BJ (cell line): ENCODE measurements around the gene TMEM217. TPM values are rescaled to one million over a fixed set of nuclear protein-coding genes. Genes with fewer than 3 reads are reported as not detected.
"Not testable (repeated sequence)": the region's sequence is repeated elsewhere in the genome, so short reads cannot be mapped to it uniquely, and the experiment has no call there.

Experiments used
- CTCF ChIA-PET: fragments of 350-600 bp; formaldehyde crosslinking; extraction: SDS; loops from one replicate; lab custom pipeline; 2021; ENCODE audit warnings: antibody characterized with exemption, inconsistent platforms; lab: Yijun Ruan, JAX
- POLR2A ChIA-PET: fragments of 300-600 bp; sonication (Branson Sonifier 250); formaldehyde crosslinking; extraction: SDS; loops from one replicate; lab custom pipeline; 2021; ENCODE audit warnings: antibody characterized with exemption; lab: Charles Lee
- DNase-seq: peaks from one replicate; pipeline ENCODE4 v3.0.0-alpha.2; 2011; ENCODE audit warnings: low read depth
- H3K27me3 ChIP-seq: 2 replicates; pipeline ENCODE4 v1.6.0; 2011; ENCODE audit warnings: low read length; ENCODE audit not compliant: control insufficient read depth, insufficient read depth
- H3K36me3 ChIP-seq: 2 replicates; pipeline ENCODE4 v1.5.1; 2011; ENCODE audit warnings: low read length; ENCODE audit not compliant: control insufficient read depth, insufficient read depth
- H3K4me3 ChIP-seq: 2 replicates; pipeline ENCODE4 v1.5.1; 2011; ENCODE audit warnings: low read depth, mild to moderate bottlenecking, control low read depth, low read length
- polyA plus RNA-seq: library from polyadenylated mRNA; depleted of rRNA; stranded (reverse); fragments of >200 nt; gene quantifications from 2 replicates; pipeline ENCODE4 v1.2.3, GENCODE V29; 2011
- TF ChIP-seq, protein P1 (sequence below): IDR thresholded peaks from 2 replicates; pipeline ENCODE4 v1.5.1; 2011; ENCODE audit warnings: low read depth, mild to moderate bottlenecking, control low read depth, inconsistent platforms, low read length, moderate library complexity; ENCODE audit not compliant: insufficient read depth

The TMEM217 gene
- polyA plus RNA-seq, 1 experiment, result 2.3 TPM

DNA sequence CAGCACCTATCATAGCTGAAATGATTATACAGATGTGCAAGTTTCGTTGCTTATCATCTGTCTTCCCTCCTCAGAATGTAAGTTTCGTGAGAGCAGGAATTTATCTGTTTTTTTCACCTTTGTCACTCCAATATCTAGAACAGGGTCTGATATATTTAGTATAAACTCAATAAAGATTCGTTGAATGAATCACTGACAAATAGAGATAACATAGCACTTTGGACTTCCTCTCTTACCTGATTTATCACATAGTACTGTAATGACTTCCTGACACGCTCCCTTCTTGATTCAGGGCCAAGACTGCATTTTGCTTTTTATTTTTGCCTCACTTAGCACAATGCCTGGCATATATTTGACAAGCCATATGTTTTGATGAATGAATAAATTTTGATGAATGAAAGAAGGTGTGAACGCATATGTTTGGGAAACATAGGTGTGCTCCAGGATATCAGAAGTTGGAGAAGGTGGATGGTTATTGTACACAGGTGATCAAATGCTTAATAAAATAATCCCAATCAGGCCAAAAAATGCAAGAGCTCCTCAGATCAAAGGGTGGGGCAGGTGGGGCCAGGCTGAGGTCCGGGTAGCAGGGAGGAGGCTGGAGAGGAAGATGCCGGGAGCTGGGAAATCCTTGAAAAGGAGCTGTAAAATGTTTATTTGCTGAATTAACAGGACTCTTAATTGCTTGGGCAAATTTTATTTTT is 55.0 kb downstream of the TMEM217 start:
- no peak overlapping the region for H3K4me3 ChIP-seq
- POLR2A ChIA-PET, result no interaction called here
- TF ChIP-seq, protein P1, sequence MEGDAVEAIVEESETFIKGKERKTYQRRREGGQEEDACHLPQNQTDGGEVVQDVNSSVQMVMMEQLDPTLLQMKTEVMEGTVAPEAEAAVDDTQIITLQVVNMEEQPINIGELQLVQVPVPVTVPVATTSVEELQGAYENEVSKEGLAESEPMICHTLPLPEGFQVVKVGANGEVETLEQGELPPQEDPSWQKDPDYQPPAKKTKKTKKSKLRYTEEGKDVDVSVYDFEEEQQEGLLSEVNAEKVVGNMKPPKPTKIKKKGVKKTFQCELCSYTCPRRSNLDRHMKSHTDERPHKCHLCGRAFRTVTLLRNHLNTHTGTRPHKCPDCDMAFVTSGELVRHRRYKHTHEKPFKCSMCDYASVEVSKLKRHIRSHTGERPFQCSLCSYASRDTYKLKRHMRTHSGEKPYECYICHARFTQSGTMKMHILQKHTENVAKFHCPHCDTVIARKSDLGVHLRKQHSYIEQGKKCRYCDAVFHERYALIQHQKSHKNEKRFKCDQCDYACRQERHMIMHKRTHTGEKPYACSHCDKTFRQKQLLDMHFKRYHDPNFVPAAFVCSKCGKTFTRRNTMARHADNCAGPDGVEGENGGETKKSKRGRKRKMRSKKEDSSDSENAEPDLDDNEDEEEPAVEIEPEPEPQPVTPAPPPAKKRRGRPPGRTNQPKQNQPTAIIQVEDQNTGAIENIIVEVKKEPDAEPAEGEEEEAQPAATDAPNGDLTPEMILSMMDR, result no peak
- DNase-seq, result no peak
- H3K36me3 ChIP-seq, result no peaks in the 10 kb centered on the region
- H3K27me3 ChIP-seq, result peaks cover 10% of the 10 kb centered on the region
- CTCF ChIA-PET, result interaction anchor here (0.8 to 15.6 kb wide), 3 partner anchors 151 to 181 kb away, joined by 3 to 588 read pairs (median 3); no protein-coding TSS in a partner anchor

DNA sequence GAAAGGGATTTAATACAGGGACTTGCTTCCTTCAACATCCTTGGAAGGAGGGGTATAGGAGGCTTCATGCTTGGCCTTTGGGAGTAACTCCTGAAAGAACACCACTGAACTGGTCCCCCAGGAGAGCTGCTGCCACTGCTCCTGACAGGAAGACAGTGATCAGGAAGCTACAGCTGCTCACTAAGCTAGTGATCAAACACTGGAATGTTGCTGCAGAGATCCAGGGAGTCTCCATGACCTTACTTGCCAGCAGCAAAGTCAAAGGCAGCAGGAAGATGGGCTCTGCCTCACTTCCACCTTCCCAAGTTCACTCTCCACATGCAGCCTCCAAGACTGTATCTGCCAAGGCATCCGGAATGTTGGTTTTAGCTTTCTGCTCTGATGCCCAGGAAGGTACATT is 56.2 kb downstream of the TMEM217 start:
- no peaks in the 10 kb centered on the region for H3K36me3 ChIP-seq
- TF ChIP-seq, protein P1, result no peak
- POLR2A ChIA-PET, result no interaction called here
- DNase-seq, result no peak
- H3K27me3 ChIP-seq, result peaks cover 10% of the 10 kb centered on the region
- CTCF ChIA-PET, result interaction anchor here (0.7 to 2.9 kb wide), 5 partner anchors 29 to 183 kb away, joined by 3 to 13 read pairs (median 3); no protein-coding TSS in a partner anchor
- H3K4me3 ChIP-seq, result no peak overlapping the region

DNA sequence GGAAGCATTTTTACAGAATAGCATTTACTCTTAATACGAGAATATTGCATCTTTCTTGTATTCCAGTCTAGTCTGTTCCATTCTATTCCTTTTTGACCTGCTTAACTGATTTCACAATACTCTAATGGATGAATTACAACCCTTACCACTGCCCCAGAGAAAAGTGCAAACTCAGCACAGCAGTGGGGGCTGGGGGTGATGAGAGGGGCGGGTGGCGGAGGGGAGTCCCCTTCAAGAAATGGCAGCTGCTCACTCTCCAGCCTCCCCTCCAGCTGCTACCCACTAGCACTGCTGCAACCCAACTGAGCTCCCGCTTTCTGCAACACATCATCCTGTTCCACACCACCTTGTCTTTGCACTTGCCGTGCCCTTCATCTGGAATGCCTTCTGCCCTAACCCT is 57.9 kb downstream of the TMEM217 start:
- CTCF ChIA-PET, result interaction anchor here (1.0 to 5.8 kb wide), 4 partner anchors 28 to 181 kb away, joined by 3 to 43 read pairs (median 9); no protein-coding TSS in a partner anchor
- H3K36me3 ChIP-seq, result no peaks in the 10 kb centered on the region
- POLR2A ChIA-PET, result interaction anchor here (0.5 kb wide), 1 partner anchor 16 kb away, joined by 19 read pairs; no protein-coding TSS in a partner anchor
- DNase-seq, result no peak
- TF ChIP-seq, protein P1, result no peak
- peaks cover 10% of the 10 kb centered on the region for H3K27me3 ChIP-seq
- no peak overlapping the region for H3K4me3 ChIP-seq

DNA sequence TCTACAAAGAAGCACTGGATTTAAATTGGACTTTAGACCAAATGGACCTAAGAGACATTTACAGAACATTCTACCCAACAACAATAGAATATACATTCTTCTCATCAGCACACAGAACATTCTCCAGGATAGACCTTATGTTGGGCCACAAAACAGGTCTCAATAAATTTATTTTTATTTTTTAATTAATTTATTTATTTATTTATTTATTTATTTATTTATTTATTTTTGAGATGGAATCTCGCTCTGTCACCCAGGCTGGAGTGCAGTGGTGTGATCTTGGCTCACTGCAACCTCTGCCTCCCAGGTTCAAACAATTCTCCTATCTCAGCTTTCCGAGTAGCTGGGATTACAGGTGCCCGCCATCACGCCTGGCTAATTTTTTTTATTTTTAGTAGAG is 61.5 kb downstream of the TMEM217 start:
- POLR2A ChIA-PET, H3K27me3 ChIP-seq, H3K36me3 ChIP-seq, H3K4me3 ChIP-seq, DNase-seq: not testable (repeated sequence)
- CTCF ChIA-PET, result interaction anchor here (0.6 to 5.8 kb wide), 4 partner anchors 9 to 432 kb away, joined by 3 to 43 read pairs (median 5); no protein-coding TSS in a partner anchor

DNA sequence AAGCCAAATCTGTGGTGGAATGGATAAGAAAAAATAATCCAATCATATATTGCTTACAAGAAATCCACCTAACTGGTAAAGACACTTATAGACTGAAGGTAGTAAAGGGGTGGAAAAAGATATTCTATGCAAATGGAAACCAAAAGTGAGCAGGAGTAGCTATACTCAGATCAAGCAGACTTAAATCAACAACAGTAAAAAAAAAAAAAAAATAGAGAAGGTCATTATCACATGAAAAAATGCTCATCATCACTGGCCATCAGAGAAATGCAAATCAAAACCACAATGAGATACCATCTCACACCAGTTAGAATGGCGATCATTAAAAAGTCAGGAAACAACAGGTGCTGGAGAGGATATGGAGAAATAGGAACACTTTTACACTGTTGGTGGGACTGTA is 63.1 kb downstream of the TMEM217 start:
- H3K4me3 ChIP-seq, H3K36me3 ChIP-seq, POLR2A ChIA-PET, H3K27me3 ChIP-seq, DNase-seq: not testable (repeated sequence)
- CTCF ChIA-PET, result interaction anchor here (1.1 to 2.3 kb wide), 3 partner anchors 16 to 167 kb away, joined by 3 to 11 read pairs (median 9); no protein-coding TSS in a partner anchor

DNA sequence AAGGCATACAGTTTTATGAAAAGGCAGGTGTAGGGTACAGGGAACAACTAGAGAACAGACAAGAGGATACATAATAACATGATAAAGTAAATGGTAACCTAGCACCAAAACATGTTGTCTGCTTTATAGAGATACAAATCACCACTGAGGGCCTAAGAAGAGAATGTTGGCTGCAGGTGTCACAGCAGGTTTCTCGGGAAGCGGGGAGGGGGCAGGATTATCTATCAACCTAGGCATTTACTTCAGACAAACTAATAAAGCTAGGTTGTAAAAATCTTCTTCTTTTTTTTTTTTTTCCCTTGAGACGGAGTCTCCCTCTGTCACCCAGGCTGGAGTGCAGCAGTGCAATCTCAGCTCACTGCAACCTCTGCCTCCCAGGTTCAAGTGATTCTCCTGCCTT is 65.3 kb downstream of the TMEM217 start:
- CTCF ChIA-PET, result interaction anchor here (0.6 to 1.3 kb wide), 3 partner anchors 123 to 166 kb away, joined by 3 to 4 read pairs (median 4); no protein-coding TSS in a partner anchor
- no peaks in the 10 kb centered on the region for H3K36me3 ChIP-seq
- H3K4me3 ChIP-seq, result no peak overlapping the region
- no peak for DNase-seq
- POLR2A ChIA-PET, result no interaction called here
- TF ChIP-seq, protein P1, result no peak
- H3K27me3 ChIP-seq, result no peaks in the 10 kb centered on the region
